Measurements from ENCODE around the gene CTSO. TPM values are rescaled to one million over a fixed set of nuclear protein-coding genes. Genes with fewer than 3 reads are reported as not detected.

The CTSO gene
- total and polyA plus RNA-seq, 2 experiments from 2014 or later = 0.44 to 0.83 TPM

- H3K27ac Mint-ChIP-seq = no peak overlapping the region
- H3K4me3 Mint-ChIP-seq = no peak overlapping the region
- peaks cover 4% of the 10 kb centered on the region; the same call in 1 of the 2 replicates for H3K9me2 ChIP-seq (ENCODE audit: insufficient read depth)
- peaks cover 14% of the 10 kb centered on the region for H3K36me3 Mint-ChIP-seq (ENCODE audit: low read depth)
- no peak overlapping the region for H2AFZ ChIP-seq
- no peaks in the 10 kb centered on the region for H3K36me3 ChIP-seq (ENCODE audit: insufficient read depth)
- H3K27me3 Mint-ChIP-seq (ENCODE audit: insufficient read depth, low read depth, poor library complexity) = peaks cover 3% of the 10 kb centered on the region
- H3K79me2 ChIP-seq (replicated peaks; ENCODE audit: insufficient read depth) = no peaks in the 10 kb centered on the region
- DNase-seq (ENCODE audit: low spot score) (no peak), ATAC-seq (no peak)
- H3K4me1 Mint-ChIP-seq = peaks cover 12% of the 10 kb centered on the region; the same call in 2 of the 3 replicates
- H3K27me3 ChIP-seq (ENCODE audit: insufficient read depth) = no peaks in the 10 kb centered on the region
- H3K4me3 ChIP-seq = no peak overlapping the region
- H3K4me2 ChIP-seq = no peak overlapping the region
- TF ChIP-seq, protein P1, sequence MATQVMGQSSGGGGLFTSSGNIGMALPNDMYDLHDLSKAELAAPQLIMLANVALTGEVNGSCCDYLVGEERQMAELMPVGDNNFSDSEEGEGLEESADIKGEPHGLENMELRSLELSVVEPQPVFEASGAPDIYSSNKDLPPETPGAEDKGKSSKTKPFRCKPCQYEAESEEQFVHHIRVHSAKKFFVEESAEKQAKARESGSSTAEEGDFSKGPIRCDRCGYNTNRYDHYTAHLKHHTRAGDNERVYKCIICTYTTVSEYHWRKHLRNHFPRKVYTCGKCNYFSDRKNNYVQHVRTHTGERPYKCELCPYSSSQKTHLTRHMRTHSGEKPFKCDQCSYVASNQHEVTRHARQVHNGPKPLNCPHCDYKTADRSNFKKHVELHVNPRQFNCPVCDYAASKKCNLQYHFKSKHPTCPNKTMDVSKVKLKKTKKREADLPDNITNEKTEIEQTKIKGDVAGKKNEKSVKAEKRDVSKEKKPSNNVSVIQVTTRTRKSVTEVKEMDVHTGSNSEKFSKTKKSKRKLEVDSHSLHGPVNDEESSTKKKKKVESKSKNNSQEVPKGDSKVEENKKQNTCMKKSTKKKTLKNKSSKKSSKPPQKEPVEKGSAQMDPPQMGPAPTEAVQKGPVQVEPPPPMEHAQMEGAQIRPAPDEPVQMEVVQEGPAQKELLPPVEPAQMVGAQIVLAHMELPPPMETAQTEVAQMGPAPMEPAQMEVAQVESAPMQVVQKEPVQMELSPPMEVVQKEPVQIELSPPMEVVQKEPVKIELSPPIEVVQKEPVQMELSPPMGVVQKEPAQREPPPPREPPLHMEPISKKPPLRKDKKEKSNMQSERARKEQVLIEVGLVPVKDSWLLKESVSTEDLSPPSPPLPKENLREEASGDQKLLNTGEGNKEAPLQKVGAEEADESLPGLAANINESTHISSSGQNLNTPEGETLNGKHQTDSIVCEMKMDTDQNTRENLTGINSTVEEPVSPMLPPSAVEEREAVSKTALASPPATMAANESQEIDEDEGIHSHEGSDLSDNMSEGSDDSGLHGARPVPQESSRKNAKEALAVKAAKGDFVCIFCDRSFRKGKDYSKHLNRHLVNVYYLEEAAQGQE (IDR thresholded peaks at IDR 0.05; ENCODE audit: unreplicated experiment) = no peak
- TF ChIP-seq, protein P2, sequence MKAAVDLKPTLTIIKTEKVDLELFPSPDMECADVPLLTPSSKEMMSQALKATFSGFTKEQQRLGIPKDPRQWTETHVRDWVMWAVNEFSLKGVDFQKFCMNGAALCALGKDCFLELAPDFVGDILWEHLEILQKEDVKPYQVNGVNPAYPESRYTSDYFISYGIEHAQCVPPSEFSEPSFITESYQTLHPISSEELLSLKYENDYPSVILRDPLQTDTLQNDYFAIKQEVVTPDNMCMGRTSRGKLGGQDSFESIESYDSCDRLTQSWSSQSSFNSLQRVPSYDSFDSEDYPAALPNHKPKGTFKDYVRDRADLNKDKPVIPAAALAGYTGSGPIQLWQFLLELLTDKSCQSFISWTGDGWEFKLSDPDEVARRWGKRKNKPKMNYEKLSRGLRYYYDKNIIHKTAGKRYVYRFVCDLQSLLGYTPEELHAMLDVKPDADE (IDR thresholded peaks at IDR 0.05) = no peak
- TF ChIP-seq CREB1 (CRISPR knock-in tag; IDR thresholded peaks at IDR 0.05; ENCODE audit: low read depth) (no peak), ZNF462 (CRISPR knock-in tag; IDR thresholded peaks at IDR 0.05) (no peak), ZNF114 (CRISPR knock-in tag; IDR thresholded peaks at IDR 0.05) (no peak), EZH2phosphoT487 (IDR thresholded peaks at IDR 0.05; ENCODE audit: unreplicated experiment) (no peak), JUNB (IDR thresholded peaks at IDR 0.05; ENCODE audit: unreplicated experiment) (no peak), STAT1 (IDR thresholded peaks at IDR 0.05; ENCODE audit: unreplicated experiment) (no peak), ZNF331 (CRISPR knock-in tag; IDR thresholded peaks at IDR 0.05; ENCODE audit: low read depth) (no peak), NANOG (IDR thresholded peaks at IDR 0.05; ENCODE audit: borderline replicate concordance) (no peak), POLR2AphosphoS5 (IDR thresholded peaks at IDR 0.05; ENCODE audit: low read depth) (no peak), EZH2 (IDR thresholded peaks at IDR 0.05; ENCODE audit: low read depth, unreplicated experiment) (no peak)
- TF ChIP-seq, protein P3, sequence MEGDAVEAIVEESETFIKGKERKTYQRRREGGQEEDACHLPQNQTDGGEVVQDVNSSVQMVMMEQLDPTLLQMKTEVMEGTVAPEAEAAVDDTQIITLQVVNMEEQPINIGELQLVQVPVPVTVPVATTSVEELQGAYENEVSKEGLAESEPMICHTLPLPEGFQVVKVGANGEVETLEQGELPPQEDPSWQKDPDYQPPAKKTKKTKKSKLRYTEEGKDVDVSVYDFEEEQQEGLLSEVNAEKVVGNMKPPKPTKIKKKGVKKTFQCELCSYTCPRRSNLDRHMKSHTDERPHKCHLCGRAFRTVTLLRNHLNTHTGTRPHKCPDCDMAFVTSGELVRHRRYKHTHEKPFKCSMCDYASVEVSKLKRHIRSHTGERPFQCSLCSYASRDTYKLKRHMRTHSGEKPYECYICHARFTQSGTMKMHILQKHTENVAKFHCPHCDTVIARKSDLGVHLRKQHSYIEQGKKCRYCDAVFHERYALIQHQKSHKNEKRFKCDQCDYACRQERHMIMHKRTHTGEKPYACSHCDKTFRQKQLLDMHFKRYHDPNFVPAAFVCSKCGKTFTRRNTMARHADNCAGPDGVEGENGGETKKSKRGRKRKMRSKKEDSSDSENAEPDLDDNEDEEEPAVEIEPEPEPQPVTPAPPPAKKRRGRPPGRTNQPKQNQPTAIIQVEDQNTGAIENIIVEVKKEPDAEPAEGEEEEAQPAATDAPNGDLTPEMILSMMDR (conservative IDR thresholded peaks at IDR 0.05; ENCODE audit: low read depth in 2 of 2) = no peak
- peaks cover 13% of the 10 kb centered on the region; the same call in 1 of the 2 replicates for H3K4me1 ChIP-seq (ENCODE audit: insufficient read depth)
- no peak overlapping the region for H3K27ac ChIP-seq (ENCODE audit: low read depth)
- peaks cover 11% of the 10 kb centered on the region for H3K9me3 Mint-ChIP-seq
- no peaks in the 10 kb centered on the region for H3F3A ChIP-seq (replicated peaks; ENCODE audit: low read depth)
- no peaks in the 10 kb centered on the region for H4K20me1 ChIP-seq (replicated peaks; ENCODE audit: insufficient read depth)
These were observed 20.7 kb upstream of the CTSO start for GRCh38 chr4:155974476-155974749.

Data from GM23338 (cell line).